Body of pancreas (tissue), 4 donors: Measurements from ENCODE around the gene ENDOD1. TPM values are rescaled to one million over a fixed set of nuclear protein-coding genes. Genes with fewer than 3 reads are reported as not detected.

Source experiments
- ATAC-seq: fragments of 150-250 bp; one replicate; pipeline ENCODE4 v1.9.1; 2016
- DNase-seq, 4 donors: peaks; one replicate each; pipeline ENCODE4 v3.0.0-alpha.2; 2019
- H3K27ac ChIP-seq, 4 donors: fragments of 200-600 bp; sonication (generic); 1 replicate in 3 of 4; 2 replicates in 1 of 4; pipeline versions ENCODE4 v1.5.1 to v1.6.1; 2016 to 2019; ENCODE audit warnings: mild to moderate bottlenecking in 1 of 4, mixed read lengths in 1 of 4, moderate library complexity in 1 of 4
- H3K27me3 ChIP-seq, 2 donors: fragments of 200-600 bp; sonication (generic); one replicate each; pipeline ENCODE4 v1.6.0; 2016; ENCODE audit warnings: mild to moderate bottlenecking in 1 of 2
- H3K36me3 ChIP-seq, 2 donors: fragments of 200-600 bp; sonication (generic); replicated peaks in 1 of 2; 2 replicates each; pipeline ENCODE4 v1.5.1; 2016; ENCODE audit warnings: low read depth in 2 of 2; ENCODE audit not compliant: insufficient read depth in 1 of 2
- H3K4me1 ChIP-seq: fragments of 200-600 bp; sonication (generic); one replicate; pipeline ENCODE4 v1.6.0; 2016
- H3K4me3 ChIP-seq, 2 donors: fragments of 200-600 bp; sonication (generic); 1 replicate in 1 of 2; 2 replicates in 1 of 2; pipeline ENCODE4 v1.5.1; 2016 to 2019
- H3K9me3 ChIP-seq, 3 donors: fragments of 200-600 bp; sonication (generic); 1 replicate in 2 of 3; 2 replicates in 1 of 3; pipeline ENCODE4 v1.5.1; 2016
- POLR2A ChIP-seq, 3 donors: fragments of 450-650 bp; IDR thresholded peaks; one replicate each; pipeline ENCODE4 v1.6.1; 2016; ENCODE audit warnings: antibody characterized with exemption in 3 of 3, mild to moderate bottlenecking in 2 of 3
- WGBS, 2 donors: methylation state at CpG; one replicate each; pipeline ENCODE4 v1.1.5; 2017; 5-methylcytosine and 5-hydroxymethylcytosine counted together
- intact Hi-C: fragments of 100-400 bp; cut with DNase I; formaldehyde crosslinking; loops from one replicate; pipeline ENCODE4 v1.15.1; 2023
- total RNA-seq, 2 donors: library from RNA; depleted of rRNA; stranded (reverse); fragments of >200 nt; gene quantifications; one replicate each; pipeline ENCODE4 v1.1.0, GENCODE V29; 2016
- TF ChIP-seq, protein P1 (sequence below), 7 experiments: fragments of 450-650 bp in 4 of 7; fragments of 200-600 bp in 3 of 7; sonication (generic) in 3 of 7; IDR thresholded peaks; one replicate each; pipeline ENCODE4 v1.5.1; 2016 to 2019; ENCODE audit warnings: antibody characterized with exemption in 7 of 7

The ENDOD1 gene
- total RNA-seq, 2 donors from 2014 or later: 8.6 to 13.7 TPM

DNA sequence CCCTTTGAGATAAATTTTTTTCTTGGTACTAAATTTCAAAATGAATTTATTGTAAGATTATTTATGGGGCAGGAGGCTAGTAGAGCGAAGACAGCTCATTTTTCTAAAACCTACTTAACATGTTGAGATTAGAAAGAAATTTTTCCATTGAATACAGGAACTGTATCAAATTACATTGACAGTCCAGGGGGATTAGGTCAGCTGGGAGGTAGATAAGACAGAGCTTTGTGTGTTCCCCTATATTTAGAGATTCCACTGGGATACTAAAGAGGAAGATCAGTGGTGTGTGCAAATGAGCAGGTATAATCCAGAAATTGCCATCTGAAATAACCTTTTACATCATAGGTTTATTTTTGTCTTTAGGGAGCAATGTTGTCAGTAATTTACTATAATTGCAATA lies 32.1 kb downstream of the ENDOD1 start:
- WGBS, 2 donors: 67 to 78% methylated on average over 1 of the region's 1 CpG
- no peak for ATAC-seq

DNA sequence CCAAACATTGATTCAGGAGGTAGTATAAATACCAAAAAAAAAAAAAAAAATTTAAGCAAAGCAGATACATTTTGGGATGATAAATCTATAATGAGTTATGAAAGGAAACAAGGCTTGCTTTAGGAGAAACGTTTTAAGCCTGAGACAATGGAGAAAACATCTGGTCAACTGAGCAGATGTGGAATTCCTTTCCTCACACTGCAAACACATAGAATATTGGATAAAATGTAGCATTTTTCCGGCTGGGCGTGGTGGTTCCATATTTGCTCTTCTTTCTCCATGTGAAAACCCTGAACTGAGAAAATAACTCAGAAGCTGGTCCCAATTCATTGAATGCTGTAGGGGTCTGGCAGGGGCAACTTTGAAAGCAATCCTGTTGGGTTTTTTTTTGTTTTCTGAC lies 33.9 kb downstream of the ENDOD1 start:
- intact Hi-C loops: no loop called here
- no peaks in the 10 kb centered on the region for H3K36me3 ChIP-seq
- WGBS, 2 donors: 66 to 79% methylated on average over 3 of the region's 3 CpGs
- no peak overlapping the region for H3K27ac ChIP-seq
- H3K27me3 ChIP-seq: no peaks in the 10 kb centered on the region
- ATAC-seq: no peak
- no peaks in the 10 kb centered on the region for H3K4me1 ChIP-seq
- no peak for DNase-seq
- TF ChIP-seq POLR2A (IDR thresholded peaks at IDR 0.05): no peak
- TF ChIP-seq, protein P1, sequence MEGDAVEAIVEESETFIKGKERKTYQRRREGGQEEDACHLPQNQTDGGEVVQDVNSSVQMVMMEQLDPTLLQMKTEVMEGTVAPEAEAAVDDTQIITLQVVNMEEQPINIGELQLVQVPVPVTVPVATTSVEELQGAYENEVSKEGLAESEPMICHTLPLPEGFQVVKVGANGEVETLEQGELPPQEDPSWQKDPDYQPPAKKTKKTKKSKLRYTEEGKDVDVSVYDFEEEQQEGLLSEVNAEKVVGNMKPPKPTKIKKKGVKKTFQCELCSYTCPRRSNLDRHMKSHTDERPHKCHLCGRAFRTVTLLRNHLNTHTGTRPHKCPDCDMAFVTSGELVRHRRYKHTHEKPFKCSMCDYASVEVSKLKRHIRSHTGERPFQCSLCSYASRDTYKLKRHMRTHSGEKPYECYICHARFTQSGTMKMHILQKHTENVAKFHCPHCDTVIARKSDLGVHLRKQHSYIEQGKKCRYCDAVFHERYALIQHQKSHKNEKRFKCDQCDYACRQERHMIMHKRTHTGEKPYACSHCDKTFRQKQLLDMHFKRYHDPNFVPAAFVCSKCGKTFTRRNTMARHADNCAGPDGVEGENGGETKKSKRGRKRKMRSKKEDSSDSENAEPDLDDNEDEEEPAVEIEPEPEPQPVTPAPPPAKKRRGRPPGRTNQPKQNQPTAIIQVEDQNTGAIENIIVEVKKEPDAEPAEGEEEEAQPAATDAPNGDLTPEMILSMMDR (IDR thresholded peaks at IDR 0.05): no peak
- H3K4me3 ChIP-seq: no peak overlapping the region
- H3K9me3 ChIP-seq: no peaks in the 10 kb centered on the region

More for the DNA sequence above, 32.1 kb downstream of the ENDOD1 start:
- H3K9me3 ChIP-seq: no peaks in the 10 kb centered on the region
- intact Hi-C loops: no loop called here
- no peaks in the 10 kb centered on the region for H3K36me3 ChIP-seq
- H3K4me3 ChIP-seq: no peak overlapping the region
- no peaks in the 10 kb centered on the region for H3K27me3 ChIP-seq
- no peak for DNase-seq
- H3K4me1 ChIP-seq: no peaks in the 10 kb centered on the region
- TF ChIP-seq POLR2A (IDR thresholded peaks at IDR 0.05): no peak
- TF ChIP-seq, protein P1 (IDR thresholded peaks at IDR 0.05): no peak
- H3K27ac ChIP-seq: no peak overlapping the region

DNA sequence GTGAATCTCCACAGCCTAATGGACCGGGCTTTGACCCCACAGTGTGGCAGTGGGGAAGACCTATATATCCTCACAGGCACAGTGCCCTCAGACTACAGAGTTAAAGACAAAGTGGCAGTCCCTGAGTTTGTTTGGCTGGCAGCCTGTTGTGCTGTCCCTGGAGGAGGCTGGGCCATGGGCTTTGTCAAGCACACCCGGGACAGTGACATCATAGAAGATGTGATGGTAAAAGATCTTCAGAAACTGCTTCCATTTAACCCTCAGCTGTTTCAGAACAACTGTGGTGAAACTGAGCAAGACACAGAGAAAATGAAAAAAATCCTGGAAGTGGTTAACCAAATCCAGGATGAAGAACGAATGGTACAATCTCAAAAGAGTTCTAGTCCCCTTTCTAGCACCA lies 39.0 kb downstream of the ENDOD1 start:
- no peaks in the 10 kb centered on the region for H3K36me3 ChIP-seq
- no peaks in the 10 kb centered on the region for H3K9me3 ChIP-seq
- no peaks in the 10 kb centered on the region for H3K4me1 ChIP-seq
- no peak overlapping the region for H3K27ac ChIP-seq
- intact Hi-C loops: no loop called here
- no peaks in the 10 kb centered on the region for H3K27me3 ChIP-seq
- H3K4me3 ChIP-seq: no peak overlapping the region
- TF ChIP-seq, protein P1 (IDR thresholded peaks at IDR 0.05): no peak
- TF ChIP-seq POLR2A (IDR thresholded peaks at IDR 0.05): no peak
- ATAC-seq (no peak), DNase-seq (no peak)
- 87 to 93% methylated on average over 3 of the region's 3 CpGs for WGBS, 2 donors

DNA sequence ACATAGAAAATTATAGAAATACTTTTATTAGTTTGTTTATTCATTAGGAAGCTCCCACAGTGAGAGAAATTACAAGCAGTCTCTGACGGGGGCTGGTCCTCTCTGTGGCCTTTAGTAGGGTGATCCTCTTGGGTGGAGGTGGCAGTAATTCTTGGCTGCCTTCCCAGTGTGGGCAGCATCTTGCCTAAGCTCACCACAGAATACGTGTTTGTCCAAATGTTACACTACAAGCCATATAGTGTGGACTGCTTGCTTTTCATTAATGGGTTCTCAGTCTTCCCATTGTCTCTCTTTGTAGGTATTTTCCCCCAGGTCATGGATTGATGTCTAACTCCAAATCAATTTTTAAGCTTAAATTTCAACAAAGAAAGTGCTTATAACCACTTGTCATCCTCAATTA lies 43.3 kb downstream of the ENDOD1 start:
- Histone ChIP-seq H3K4me3 (no peak overlapping the region), H3K4me1 (peaks cover 12% of the 10 kb centered on the region), H3K27ac (no peak overlapping the region), H3K27me3 (no peaks in the 10 kb centered on the region), H3K36me3 (no peaks in the 10 kb centered on the region), H3K9me3 (no peaks in the 10 kb centered on the region)
- no peak for ATAC-seq
- TF ChIP-seq, protein P1 (IDR thresholded peaks at IDR 0.05): no peak
- TF ChIP-seq POLR2A (IDR thresholded peaks at IDR 0.05): no peak
- 61 to 73% methylated on average over 2 of the region's 2 CpGs for whole genome bisulfite sequencing, 2 donors
- no peak for DNase-seq
- intact Hi-C loops: no loop called here

DNA sequence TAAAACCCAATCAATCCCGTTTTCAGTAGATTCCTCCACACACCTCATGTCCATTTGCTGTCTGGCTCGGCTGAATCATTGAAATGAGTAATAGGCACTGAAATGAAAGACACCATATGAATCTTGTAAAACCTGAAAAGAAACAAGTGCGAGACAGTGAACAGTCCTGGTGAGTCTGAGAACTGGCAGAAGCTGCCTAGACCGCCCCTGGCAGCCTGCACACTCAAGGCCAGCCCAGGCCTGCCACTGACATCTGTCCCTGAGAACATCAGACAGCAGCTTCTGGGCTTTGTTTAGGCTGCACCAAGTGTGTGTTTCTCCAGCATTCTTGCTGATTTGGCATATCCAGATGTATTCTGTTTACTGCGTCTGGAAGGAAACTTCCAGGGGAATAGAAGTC lies 44.8 kb downstream of the ENDOD1 start:
- Histone ChIP-seq H3K4me1 (peaks cover 12% of the 10 kb centered on the region), H3K27me3 (no peaks in the 10 kb centered on the region), H3K36me3 (no peaks in the 10 kb centered on the region), H3K27ac (peak overlapping the region in 1 of 4 donors; percentile 6), H3K4me3 (no peak overlapping the region), H3K9me3 (no peaks in the 10 kb centered on the region)
- 27 to 29% methylated on average over 5 of the region's 5 CpGs for WGBS, 2 donors
- TF ChIP-seq, protein P1 (IDR thresholded peaks at IDR 0.05): no peak
- peak; percentile 21 for ATAC-seq
- intact Hi-C loops: no loop called here
- peak in 1 of 4 donors; percentile 51 for DNase-seq
